ENCODE data around the gene ANKRD44.

- TF ChIP-seq, protein P1, sequence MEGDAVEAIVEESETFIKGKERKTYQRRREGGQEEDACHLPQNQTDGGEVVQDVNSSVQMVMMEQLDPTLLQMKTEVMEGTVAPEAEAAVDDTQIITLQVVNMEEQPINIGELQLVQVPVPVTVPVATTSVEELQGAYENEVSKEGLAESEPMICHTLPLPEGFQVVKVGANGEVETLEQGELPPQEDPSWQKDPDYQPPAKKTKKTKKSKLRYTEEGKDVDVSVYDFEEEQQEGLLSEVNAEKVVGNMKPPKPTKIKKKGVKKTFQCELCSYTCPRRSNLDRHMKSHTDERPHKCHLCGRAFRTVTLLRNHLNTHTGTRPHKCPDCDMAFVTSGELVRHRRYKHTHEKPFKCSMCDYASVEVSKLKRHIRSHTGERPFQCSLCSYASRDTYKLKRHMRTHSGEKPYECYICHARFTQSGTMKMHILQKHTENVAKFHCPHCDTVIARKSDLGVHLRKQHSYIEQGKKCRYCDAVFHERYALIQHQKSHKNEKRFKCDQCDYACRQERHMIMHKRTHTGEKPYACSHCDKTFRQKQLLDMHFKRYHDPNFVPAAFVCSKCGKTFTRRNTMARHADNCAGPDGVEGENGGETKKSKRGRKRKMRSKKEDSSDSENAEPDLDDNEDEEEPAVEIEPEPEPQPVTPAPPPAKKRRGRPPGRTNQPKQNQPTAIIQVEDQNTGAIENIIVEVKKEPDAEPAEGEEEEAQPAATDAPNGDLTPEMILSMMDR (IDR thresholded peaks at IDR 0.05; ENCODE audit: low read depth, low read length): peak; percentile 53
- no peak for TF ChIP-seq POLR2A (IDR thresholded peaks at IDR 0.05; ENCODE audit: extremely low read depth, insufficient read length)
- TF ChIP-seq, protein P2, sequence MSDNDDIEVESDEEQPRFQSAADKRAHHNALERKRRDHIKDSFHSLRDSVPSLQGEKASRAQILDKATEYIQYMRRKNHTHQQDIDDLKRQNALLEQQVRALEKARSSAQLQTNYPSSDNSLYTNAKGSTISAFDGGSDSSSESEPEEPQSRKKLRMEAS (IDR thresholded peaks at IDR 0.05; ENCODE audit: low read depth, low read length): no peak
Observed at GRCh38 chr2:197113275-197113711, 197.3 kb downstream of the ANKRD44 start.

All from NB4 (cell line).